Motor neuron (in vitro differentiated cells): ENCODE data around the gene ZNF512. TPM values are rescaled to one million over a fixed set of nuclear protein-coding genes. Genes with fewer than 3 reads are reported as not detected.

Experiments
- total RNA-seq, 8 experiments: library from RNA; unstranded; fragments of 300-600 nt; gene quantifications; 2 replicates each; pipeline versions ENCODE4 v1.2.3 to v1.2.4, GENCODE V29; 2022

Gene ZNF512
- total RNA-seq, 8 experiments from 2014 or later: 15.7 to 67.2 (median 51.4) TPM

Other genes starting within 250 kb of the ZNF512 start
- gene GTF3C2, start 226.3 kb upstream of the ZNF512 start, total RNA-seq: 10 to 100 TPM; 19.6 to 80.8 (median 33.0) TPM
- gene EIF2B4, start 212.7 kb upstream of the ZNF512 start, total RNA-seq: 10 to 100 TPM; 24.0 to 51.7 (median 34.6) TPM
- 100 to 1,000 TPM in 2 of 8 experiments, 10 to 100 TPM in 6; 46.1 to 142 (median 83.7) TPM for gene SNX17, start 212.4 kb upstream of the ZNF512 start, total RNA-seq
- 10 to 100 TPM; 12.7 to 22.5 (median 18.6) TPM for gene ZNF513, start 202.3 kb upstream of the ZNF512 start, total RNA-seq
- gene PPM1G, start 173.5 kb upstream of the ZNF512 start, total RNA-seq: 100 to 1,000 TPM in 2 of 8 experiments, 10 to 100 TPM in 6; 58.0 to 119 (median 77.6) TPM
- gene NRBP1, start 154.4 kb upstream of the ZNF512 start, total RNA-seq: 100 to 1,000 TPM in 1 of 8 experiments, 10 to 100 TPM in 7; 48.8 to 108 (median 77.5) TPM
- gene KRTCAP3, start 140.7 kb upstream of the ZNF512 start, total RNA-seq: 1 to 10 TPM in 6 of 8 experiments, under 1 TPM in 1, not detected in 1; 0.54 to 3.2 (median 1.7) TPM
- gene IFT172, start 93.3 kb upstream of the ZNF512 start, total RNA-seq: 10 to 100 TPM; 16.8 to 44.0 (median 24.7) TPM
- gene FNDC4, start 87.8 kb upstream of the ZNF512 start, total RNA-seq: 10 to 100 TPM in 1 of 8 experiments, 1 to 10 TPM in 7; 2.8 to 74.2 (median 6.8) TPM
- 1 to 10 TPM in 2 of 8 experiments, under 1 TPM in 5, not detected in 1; 0.16 to 2.4 (median 0.66) TPM for gene GCKR, start 86.2 kb upstream of the ZNF512 start, total RNA-seq
- gene CCDC121, start 46.0 kb downstream of the ZNF512 start, total RNA-seq: 10 to 100 TPM in 1 of 8 experiments, 1 to 10 TPM in 7; 2.4 to 18.5 (median 6.5) TPM
- 10 to 100 TPM; 22.5 to 67.6 (median 32.5) TPM for gene GPN1, start 46.0 kb downstream of the ZNF512 start, total RNA-seq
- 10 to 100 TPM; 33.9 to 59.7 (median 40.3) TPM for gene SUPT7L, start 80.6 kb downstream of the ZNF512 start, total RNA-seq
- gene SLC4A1AP, start 80.8 kb downstream of the ZNF512 start, total RNA-seq: 10 to 100 TPM; 26.3 to 35.6 (median 29.9) TPM
- gene MRPL33, start 188.7 kb downstream of the ZNF512 start, total RNA-seq: 100 to 1,000 TPM; 152 to 352 (median 169) TPM